ENCODE data around the gene OXCT2.
"Not testable (repeated sequence)": the region's sequence is repeated elsewhere in the genome, so short reads cannot be mapped to it uniquely, and the experiment has no call there.

OXCT2 gene

GRCh38 chr1:39782103-39782502, 11.0 kb upstream of the OXCT2 start:
- H3K4me3 ChIP-seq (replicated peaks; ENCODE audit: low read depth, low read length): no peak overlapping the region
- DNase-seq (ENCODE audit: low read depth): no peak
- TF ChIP-seq CTCF (IDR thresholded peaks at IDR 0.05; ENCODE audit: low read length, missing control alignments): no peak

GRCh38 chr1:39781349-39781715, 10.2 kb upstream of the OXCT2 start:
- TF ChIP-seq CTCF (IDR thresholded peaks at IDR 0.05; ENCODE audit: low read length, missing control alignments): no peak
- DNase-seq (ENCODE audit: low read depth): no peak
- no peak overlapping the region for H3K4me3 ChIP-seq (replicated peaks; ENCODE audit: low read depth, low read length)

GRCh38 chr1:39779821-39780220, 8.7 kb upstream of the OXCT2 start:
- DNase-seq (ENCODE audit: low read depth): no peak
- H3K4me3 ChIP-seq (replicated peaks; ENCODE audit: low read depth, low read length): no peak overlapping the region
- TF ChIP-seq CTCF (IDR thresholded peaks at IDR 0.05; ENCODE audit: low read length, missing control alignments): no peak

GRCh38 chr1:39779137-39779536, 8.0 kb upstream of the OXCT2 start:
- no peak for DNase-seq (ENCODE audit: low read depth)
- no peak for TF ChIP-seq CTCF (IDR thresholded peaks at IDR 0.05; ENCODE audit: low read length, missing control alignments)
- no peak overlapping the region for H3K4me3 ChIP-seq (replicated peaks; ENCODE audit: low read depth, low read length)

- DNase-seq (ENCODE audit: low read depth); H3K4me3 ChIP-seq (replicated peaks; ENCODE audit: low read depth, low read length): not testable (repeated sequence)
Measured at GRCh38 chr1:39778463-39779099, 7.4 kb upstream of the OXCT2 start.

- not testable (repeated sequence) for DNase-seq (ENCODE audit: low read depth); H3K4me3 ChIP-seq (replicated peaks; ENCODE audit: low read depth, low read length)
Measured at GRCh38 chr1:39777896-39778295, 6.7 kb upstream of the OXCT2 start.

- TF ChIP-seq CTCF (IDR thresholded peaks at IDR 0.05; ENCODE audit: low read length, missing control alignments): no peak
- no peak for DNase-seq (ENCODE audit: low read depth)
- H3K4me3 ChIP-seq (replicated peaks; ENCODE audit: low read depth, low read length): no peak overlapping the region
Measured at GRCh38 chr1:39777306-39777705, 6.2 kb upstream of the OXCT2 start.

GRCh38 chr1:39776886-39777285, 5.7 kb upstream of the OXCT2 start:
- TF ChIP-seq CTCF (IDR thresholded peaks at IDR 0.05; ENCODE audit: low read length, missing control alignments): no peak
- H3K4me3 ChIP-seq (replicated peaks; ENCODE audit: low read depth, low read length): no peak overlapping the region
- no peak for DNase-seq (ENCODE audit: low read depth)
